ENCODE results near the gene ATXN10.

The ATXN10 gene

GRCh38 chr22:45857519-45857918 is 185.9 kb downstream of the ATXN10 start:
- no peak for DNase-seq (ENCODE audit: low read depth in 2 of 2)

DNA sequence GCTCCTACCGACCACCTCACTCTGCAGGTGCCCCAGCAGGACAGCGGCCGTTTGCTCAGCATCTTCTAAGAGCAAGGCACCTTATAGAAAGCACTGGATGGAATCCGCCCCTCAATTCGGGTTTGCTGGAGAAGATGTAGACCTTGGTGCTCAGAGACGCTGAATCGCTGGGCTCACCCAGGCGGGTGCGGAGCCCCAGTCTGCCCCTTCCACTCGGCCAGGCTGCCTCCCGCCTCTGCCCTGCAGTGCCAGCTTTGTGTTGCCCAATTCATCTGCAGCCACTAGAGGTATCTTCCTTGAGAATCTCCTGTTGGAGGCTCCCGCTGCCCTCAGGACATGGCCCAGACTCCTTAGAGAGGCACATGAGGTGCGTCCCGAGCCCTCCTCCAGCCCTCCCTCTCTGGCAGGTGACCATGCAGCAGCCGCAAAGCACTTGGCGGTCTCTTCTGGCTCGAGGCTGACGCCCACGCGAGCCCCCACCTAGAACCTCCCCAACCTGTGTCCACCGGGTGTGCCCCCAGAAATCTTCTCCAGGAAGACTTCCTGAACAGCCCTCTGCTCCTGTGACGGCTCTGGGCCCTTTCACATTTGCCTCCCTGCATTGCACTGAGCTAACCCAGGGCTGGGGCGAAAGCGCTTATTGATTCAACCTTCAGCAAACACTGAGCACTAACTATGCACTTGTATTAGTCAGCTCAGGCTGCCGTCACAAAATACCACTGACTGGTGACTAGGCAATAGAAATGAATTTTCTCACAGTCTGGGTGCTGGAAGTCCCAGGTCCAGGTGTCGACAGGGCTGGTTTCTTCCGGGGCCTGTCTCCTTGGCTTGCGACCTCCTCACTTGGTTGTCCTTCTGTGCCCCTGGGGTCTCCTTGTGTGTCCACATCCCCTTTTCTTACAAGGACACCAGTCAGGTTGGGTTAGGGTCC is 187.9 kb downstream of the ATXN10 start:
- DNase-seq (ENCODE audit: low read depth in 2 of 2), result no peak

- no peak for DNase-seq (ENCODE audit: low read depth in 2 of 2)
These were observed 188.6 kb downstream of the ATXN10 start for GRCh38 chr22:45860201-45860600.

DNA sequence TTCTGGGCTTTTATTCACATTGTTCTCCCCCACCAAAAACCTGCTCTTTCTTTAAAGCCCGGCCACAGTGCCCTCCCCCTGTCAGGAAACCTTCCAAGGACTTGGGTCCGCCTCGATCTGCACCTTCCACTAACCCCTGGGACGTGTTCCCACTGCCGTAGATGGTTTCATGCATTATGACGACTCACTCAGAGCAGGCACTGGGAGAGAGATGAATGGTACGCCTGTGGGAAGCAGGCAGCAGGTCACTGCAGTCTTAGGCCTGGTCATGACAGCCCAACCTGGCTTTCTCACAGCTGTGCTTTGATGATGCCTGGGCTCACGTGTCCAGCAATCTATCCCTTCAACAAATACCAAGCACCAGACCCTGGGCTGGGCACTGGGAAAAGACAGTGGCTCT is 189.6 kb downstream of the ATXN10 start:
- DNase-seq (ENCODE audit: low read depth in 2 of 2), result no peak

- DNase-seq (ENCODE audit: low read depth in 2 of 2), result peak; percentile 58 to 65
These were observed 192.5 kb downstream of the ATXN10 start for GRCh38 chr22:45863981-45864751.

GRCh38 chr22:45864959-45865476 is 193.4 kb downstream of the ATXN10 start:
- no peak for DNase-seq (ENCODE audit: low read depth in 2 of 2)

DNA sequence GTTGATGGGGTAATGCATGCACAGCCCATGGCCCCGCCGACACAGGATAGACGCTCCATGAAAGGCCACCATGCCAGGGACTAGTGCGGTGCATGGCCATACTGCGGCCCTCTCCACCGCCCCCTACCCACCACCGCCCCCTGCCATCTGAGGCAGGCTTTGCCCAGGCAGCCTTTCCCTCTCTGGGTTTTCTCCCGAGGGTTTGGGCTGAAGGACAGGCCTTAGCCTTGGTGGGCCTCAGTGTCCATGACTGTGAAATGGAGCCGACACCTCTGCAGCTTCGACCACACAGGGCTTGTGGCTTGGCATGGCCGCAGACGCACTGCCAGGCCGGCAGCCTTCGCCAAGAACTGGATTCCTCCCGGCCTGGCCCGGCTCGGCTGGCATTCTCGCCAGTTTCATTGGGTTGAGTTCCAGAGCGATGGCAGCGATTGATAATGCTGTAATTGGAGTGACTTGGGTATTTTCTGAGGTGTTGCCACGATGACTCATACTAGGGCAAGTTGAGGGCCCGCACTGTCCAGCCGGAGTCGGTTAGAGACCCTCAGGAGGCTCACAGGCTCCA is 194.0 kb downstream of the ATXN10 start:
- DNase-seq (ENCODE audit: low read depth in 2 of 2), result no peak

GRCh38 chr22:45866126-45866645 is 194.6 kb downstream of the ATXN10 start:
- no peak for DNase-seq (ENCODE audit: low read depth in 2 of 2)

DNA sequence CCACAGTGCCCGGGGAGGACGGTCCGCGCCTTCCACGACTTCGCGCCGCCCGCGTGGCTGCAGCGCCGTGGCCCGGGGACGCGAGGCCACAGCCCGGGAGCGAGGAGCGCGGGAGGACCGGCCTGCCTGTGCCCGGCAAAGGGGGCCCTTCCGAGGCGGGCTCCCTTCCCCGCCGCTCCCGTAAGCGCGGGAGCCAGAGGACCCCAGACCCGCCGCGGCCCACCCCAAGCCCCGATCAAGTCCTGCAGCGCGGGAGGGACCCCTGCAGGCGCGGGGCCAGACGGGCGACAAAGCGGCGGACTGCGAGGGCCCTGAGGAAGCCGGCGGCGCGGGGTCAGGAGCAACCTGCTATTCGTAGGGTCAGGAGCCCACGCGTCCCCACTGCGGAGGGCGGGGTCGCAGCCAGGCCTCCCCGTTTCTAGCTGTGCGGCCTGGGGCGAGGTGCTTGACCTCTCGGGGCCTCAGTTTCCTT is 195.0 kb downstream of the ATXN10 start:
- no peak for DNase-seq (ENCODE audit: low read depth in 2 of 2)

DNA sequence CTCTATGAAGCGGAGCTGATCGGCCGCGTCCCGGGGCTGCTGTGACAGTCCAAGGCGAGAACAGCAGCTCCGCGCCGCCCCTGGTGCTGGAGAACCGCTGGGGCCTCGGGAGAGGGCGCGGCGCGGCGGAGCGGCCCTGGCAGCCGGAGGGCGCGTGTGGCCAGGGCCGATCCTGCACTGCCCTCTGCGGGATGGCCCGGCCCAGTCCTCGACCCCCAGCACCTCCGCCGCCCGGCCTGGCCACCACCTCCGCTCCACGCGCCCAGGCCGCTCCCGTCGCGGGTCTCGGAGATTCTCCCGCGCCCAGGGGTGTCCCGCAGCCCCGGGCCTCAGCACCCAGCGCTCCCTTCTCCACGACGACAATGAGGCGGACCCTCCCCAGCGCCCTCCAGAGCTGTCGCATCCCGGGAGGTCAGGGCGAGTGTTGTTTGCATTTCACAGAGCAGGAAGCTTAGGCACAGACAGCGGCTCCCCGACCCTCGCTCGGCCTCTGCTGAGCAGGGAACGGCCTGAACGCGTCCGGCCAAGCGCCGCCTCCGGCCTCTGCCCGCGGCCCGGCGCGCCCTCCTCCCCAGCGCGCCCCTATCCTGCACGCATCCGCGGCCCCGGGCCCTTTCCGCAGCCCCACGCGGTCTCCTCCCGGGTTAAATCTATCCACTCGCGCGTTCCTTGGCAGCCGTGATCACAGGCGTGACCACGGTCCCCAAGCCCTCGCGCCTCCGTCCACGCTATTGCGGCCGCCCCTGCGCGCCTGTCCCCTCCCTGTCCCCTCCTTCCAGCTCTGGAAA is 195.7 kb downstream of the ATXN10 start:
- DNase-seq (ENCODE audit: low read depth in 2 of 2), result no peak

DNA sequence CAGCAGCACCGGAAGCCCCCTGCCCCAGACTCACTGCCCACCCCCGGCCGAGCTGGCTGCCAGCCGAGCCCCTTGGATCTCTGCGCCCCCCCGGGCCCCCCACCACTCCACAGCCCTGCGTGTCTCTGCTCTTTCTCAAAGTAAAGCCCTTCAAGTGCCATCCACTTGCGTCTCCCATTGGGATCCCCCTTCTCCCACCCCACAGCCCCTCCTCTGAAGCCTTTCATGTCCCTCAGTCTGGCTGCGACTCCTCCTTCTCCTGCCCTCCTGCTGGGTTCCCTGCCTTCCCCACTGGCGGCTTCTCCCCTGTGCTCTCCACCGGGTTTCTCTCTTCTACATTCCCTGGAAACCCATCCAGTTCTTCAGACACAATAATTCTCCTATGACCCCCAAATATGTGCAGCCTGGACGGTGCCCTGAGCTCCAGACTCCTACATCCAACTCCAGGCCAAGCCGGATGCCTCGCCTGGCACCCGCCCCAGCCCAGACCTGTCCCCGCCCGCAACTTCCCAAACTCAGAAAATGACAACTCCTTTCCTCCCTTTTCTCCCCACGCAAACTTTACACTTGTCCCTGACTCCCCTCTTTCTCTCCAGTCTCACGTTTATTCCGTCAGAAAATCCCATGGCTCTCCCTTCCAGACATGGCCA is 196.4 kb downstream of the ATXN10 start:
- no peak for DNase-seq (ENCODE audit: low read depth in 2 of 2)

DNA sequence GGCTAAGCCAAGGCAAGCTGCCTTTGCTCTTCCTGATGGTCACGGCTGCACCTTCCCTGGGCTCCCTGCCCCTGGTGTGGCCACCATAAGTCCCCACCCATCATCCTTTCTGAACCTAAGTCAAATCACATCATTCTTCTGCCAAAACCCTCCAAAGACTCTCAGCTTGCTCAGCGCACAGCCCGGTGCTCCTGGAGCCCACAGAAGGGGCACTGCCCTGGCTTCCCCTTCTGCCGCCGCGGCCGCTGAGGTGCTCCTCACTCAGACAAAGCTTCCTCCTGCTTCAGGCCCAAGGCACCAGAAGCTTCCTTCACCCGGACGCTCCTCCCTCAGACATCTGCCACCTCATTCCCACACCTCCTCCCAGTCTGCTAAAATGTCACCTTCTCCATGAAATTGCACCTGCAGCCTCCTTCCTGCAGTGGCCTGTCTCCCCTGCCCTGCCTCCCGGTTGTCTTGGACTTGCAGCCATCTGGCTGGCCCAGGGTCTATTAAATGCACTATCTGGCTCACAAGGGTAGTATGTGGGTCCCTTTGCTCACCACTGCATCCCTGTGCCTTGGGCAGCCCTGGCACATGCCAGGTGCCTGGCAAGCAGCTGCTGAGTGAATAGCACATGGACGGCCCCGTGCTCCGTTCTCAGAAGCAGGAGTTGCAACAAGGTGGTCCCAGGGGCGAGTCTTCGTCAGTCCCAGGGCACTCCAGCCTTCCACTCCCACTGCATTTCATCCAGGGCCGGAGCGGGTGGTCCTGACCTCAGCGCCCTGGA is 197.1 kb downstream of the ATXN10 start:
- no peak for DNase-seq (ENCODE audit: low read depth in 2 of 2)

DNA sequence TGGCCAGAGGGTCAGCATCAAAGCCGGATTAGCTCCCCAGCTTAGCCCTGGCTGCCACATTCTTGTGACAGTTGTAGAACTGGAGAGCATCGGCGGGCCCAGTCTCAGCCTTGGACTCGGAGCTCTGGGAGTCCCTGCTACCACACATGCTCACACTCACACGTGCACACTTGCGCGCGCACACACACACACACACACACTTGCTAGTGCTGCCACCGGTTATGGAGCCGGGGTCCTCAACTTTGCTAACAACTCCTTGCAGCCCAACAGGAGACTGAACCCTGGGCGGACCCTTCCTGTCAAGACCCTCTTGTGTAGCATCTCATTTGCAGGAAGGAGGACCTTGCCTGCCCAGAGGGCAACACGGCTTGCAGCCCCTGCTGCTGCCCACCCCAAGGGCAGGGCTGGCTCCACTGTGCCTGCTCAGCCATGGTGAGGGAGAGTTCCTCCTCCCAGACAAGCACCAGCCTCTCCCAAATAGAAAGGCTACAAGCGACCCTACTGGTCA is 197.8 kb downstream of the ATXN10 start:
- DNase-seq (ENCODE audit: low read depth in 2 of 2), result no peak

DNA sequence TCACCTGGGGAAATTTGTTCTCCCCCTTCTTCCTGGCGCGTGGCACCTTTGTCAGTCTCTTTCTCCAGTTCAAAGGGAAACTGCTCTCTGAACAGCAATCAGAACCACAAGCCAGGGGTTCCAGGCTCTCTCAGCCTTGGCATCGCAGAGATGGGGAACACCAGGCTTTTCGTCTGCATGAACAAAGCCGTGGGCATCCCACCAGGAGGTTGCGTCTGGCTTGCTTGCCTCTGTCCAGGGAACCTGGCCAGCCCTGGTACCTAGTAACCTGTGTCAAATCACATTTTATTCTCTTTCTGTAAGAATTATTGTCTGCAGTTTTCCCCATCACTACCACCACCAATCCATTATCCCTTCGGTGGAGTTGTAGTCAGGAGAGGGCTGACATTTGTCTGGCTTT is 198.4 kb downstream of the ATXN10 start:
- no peak for DNase-seq (ENCODE audit: low read depth in 2 of 2)

- no peak for DNase-seq (ENCODE audit: low read depth in 2 of 2)
These were observed 200.1 kb downstream of the ATXN10 start for GRCh38 chr22:45871721-45872120.

GRCh38 chr22:45872659-45873263 is 201.1 kb downstream of the ATXN10 start:
- DNase-seq (ENCODE audit: low read depth in 2 of 2), result no peak

DNA sequence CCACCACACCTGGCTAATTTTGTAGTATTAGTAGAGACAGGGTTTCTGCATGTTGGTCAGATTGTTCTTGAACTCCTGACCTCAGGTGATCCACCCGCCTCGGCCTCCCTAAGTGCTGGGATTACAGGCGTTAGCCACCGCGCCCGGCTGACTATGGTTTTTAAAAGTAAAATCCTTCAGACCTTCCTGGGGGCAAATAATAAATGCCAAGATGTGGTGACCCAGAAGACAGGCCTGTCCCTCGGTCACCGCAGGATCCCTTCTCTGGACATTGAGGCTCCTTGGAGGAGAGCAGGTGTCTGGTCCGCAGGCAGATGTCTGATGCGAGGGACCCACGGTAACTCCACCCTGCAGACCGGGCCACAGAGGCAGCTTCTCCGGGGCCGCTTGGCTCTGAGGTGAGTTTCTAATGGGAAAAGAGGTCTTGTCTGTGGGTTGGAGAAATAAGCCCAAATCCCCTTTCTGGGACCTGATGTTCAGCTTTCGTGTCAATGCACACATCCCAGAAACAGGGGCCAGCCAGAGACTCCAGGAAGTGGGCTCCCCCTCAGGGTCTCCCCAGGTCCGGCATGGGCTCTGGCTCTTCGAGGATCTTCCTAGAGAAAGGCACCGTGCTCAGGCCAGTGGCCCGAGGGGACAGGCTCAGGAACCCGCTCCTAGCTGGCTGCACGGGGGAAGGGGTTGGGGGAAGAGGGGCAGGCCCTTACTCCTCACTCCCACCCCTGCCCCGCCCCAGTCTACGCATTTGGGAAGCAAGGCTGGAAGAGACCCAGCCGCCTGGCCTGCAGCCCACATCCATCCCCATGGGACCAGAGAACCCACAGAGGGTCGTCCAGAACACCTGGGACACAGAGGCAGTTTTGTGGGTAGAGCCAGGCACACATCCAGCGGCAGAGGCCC is 204.8 kb downstream of the ATXN10 start:
- DNase-seq (ENCODE audit: low read depth in 2 of 2), result no peak

DNA sequence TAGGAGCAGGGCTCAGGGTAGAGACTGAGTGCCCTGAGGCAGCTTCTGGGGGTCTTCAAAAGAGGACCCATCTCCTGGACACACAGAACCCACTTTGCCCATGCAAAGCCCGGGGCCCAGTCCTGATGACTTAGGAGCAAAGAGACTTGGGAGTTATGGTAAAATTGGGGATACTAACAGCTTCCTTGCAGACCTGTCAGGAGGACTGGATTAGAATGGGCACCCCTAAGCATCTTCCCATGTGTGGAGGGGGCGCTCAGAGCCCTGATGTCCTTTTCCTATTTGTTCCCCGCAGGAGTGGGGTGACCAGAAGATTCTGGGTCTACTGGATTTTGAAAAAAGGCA is 205.4 kb downstream of the ATXN10 start:
- DNase-seq (ENCODE audit: low read depth in 2 of 2), result no peak

Data from stimulated activated CD8-positive, alpha-beta memory T cell treated with anti-CD3 and anti-CD28 coated beads, Interleukin-15, amount 100 ng/mL, for 48 hours (primary cell).